ENCODE results near the gene PRDM12. TPM values are rescaled to one million over a fixed set of nuclear protein-coding genes. Genes with fewer than 3 reads are reported as not detected.

Gene PRDM12
- polyA plus RNA-seq, 1 donor (not counting 4 experiments of a cell fraction or from before 2014, with no cell fraction given): not detected

GRCh38 chr9:130631331-130632080, 32.9 kb upstream of the PRDM12 start:
- no peak overlapping the region for H3K4me2 ChIP-seq (ENCODE audit: control insufficient read depth, extremely low read depth, insufficient read depth, low read depth, low read length)
- TF ChIP-seq EZH2 (IDR thresholded peaks at IDR 0.05; ENCODE audit: low read length) (no peak), CTCF (optimal IDR thresholded peaks at IDR 0.05 in 1 of 3, IDR thresholded peaks at IDR 0.05 in 1 of 3, conservative IDR thresholded peaks at IDR 0.05 in 1 of 3; ENCODE audit: extremely low read depth in 1 of 3, insufficient read depth in 2 of 3, low read length in 3 of 3) (no peak)
- H3K27me3 ChIP-seq (ENCODE audit: control insufficient read depth, extremely low read depth, insufficient read depth, low read length): no peaks in the 10 kb centered on the region
- no peak overlapping the region for H3K9ac ChIP-seq (ENCODE audit: control insufficient read depth, extremely low read depth, insufficient read depth, low read length)
- H4K20me1 ChIP-seq (ENCODE audit: control insufficient read depth, extremely low read depth, insufficient read depth, low read length): peaks cover 3% of the 10 kb centered on the region
- no peaks in the 10 kb centered on the region for H3K79me2 ChIP-seq (ENCODE audit: control insufficient read depth, insufficient read depth, low read length)
- H3K9me1 ChIP-seq (ENCODE audit: control insufficient read depth, extremely low read depth, insufficient read depth, low read length): no peaks in the 10 kb centered on the region
- H3K27ac ChIP-seq (ENCODE audit: control insufficient read depth, insufficient read depth, low read length): no peak overlapping the region
- dilution Hi-C loops (cut with MboI; ENCODE audit: extremely low pct_ligation_motif_present, low sequenced_read_pairs): no loop called here
- H3K36me3 ChIP-seq (ENCODE audit: control insufficient read depth in 2 of 2, extremely low read depth in 1 of 2, insufficient read depth in 2 of 2, low read length in 2 of 2): peaks cover 36 to 39% of the 10 kb centered on the region in 2 experiments
- H3K9me3 ChIP-seq (ENCODE audit: control insufficient read depth, low read depth, low read length): no peaks in the 10 kb centered on the region
- DNase-seq (ENCODE audit: low read depth, low spot score) (no peak), FAIRE-seq (no peak)
- no peaks in the 10 kb centered on the region for H3K4me1 ChIP-seq (ENCODE audit: control insufficient read depth, extremely low read depth, insufficient read depth, low read length)
- no peak overlapping the region for H2AFZ ChIP-seq (ENCODE audit: control insufficient read depth, low read length)
- no peak overlapping the region for H3K4me3 ChIP-seq (ENCODE audit: control insufficient read depth in 2 of 3, extremely low read depth in 1 of 3, insufficient read depth in 2 of 3, low read depth in 1 of 3, low read length in 3 of 3)

- FAIRE-seq (no peak), DNase-seq (ENCODE audit: low read depth, low spot score) (no peak)
- H3K79me2 ChIP-seq (ENCODE audit: control insufficient read depth, insufficient read depth, low read length): no peaks in the 10 kb centered on the region
- no peaks in the 10 kb centered on the region for H3K9me3 ChIP-seq (ENCODE audit: control insufficient read depth, low read depth, low read length)
- no peak overlapping the region for H3K27ac ChIP-seq (ENCODE audit: control insufficient read depth, insufficient read depth, low read length)
- no peak overlapping the region for H2AFZ ChIP-seq (ENCODE audit: control insufficient read depth, low read length)
- H3K4me1 ChIP-seq (ENCODE audit: control insufficient read depth, extremely low read depth, insufficient read depth, low read length): no peaks in the 10 kb centered on the region
- H3K9me1 ChIP-seq (ENCODE audit: control insufficient read depth, extremely low read depth, insufficient read depth, low read length): no peaks in the 10 kb centered on the region
- TF ChIP-seq CTCF (optimal IDR thresholded peaks at IDR 0.05 in 1 of 3, IDR thresholded peaks at IDR 0.05 in 1 of 3, conservative IDR thresholded peaks at IDR 0.05 in 1 of 3; ENCODE audit: extremely low read depth in 1 of 3, insufficient read depth in 2 of 3, low read length in 3 of 3) (no peak), EZH2 (IDR thresholded peaks at IDR 0.05; ENCODE audit: low read length) (no peak)
- no peak overlapping the region for H3K4me3 ChIP-seq (ENCODE audit: control insufficient read depth in 2 of 3, extremely low read depth in 1 of 3, insufficient read depth in 2 of 3, low read depth in 1 of 3, low read length in 3 of 3)
- H3K36me3 ChIP-seq (ENCODE audit: control insufficient read depth in 2 of 2, extremely low read depth in 1 of 2, insufficient read depth in 2 of 2, low read length in 2 of 2): peaks cover 37 to 38% of the 10 kb centered on the region in 2 experiments
- H3K27me3 ChIP-seq (ENCODE audit: control insufficient read depth, extremely low read depth, insufficient read depth, low read length): no peaks in the 10 kb centered on the region
- dilution Hi-C loops (cut with MboI; ENCODE audit: extremely low pct_ligation_motif_present, low sequenced_read_pairs): no loop called here
- H3K4me2 ChIP-seq (ENCODE audit: control insufficient read depth, extremely low read depth, insufficient read depth, low read depth, low read length): no peak overlapping the region
- H3K9ac ChIP-seq (ENCODE audit: control insufficient read depth, extremely low read depth, insufficient read depth, low read length): no peak overlapping the region
- H4K20me1 ChIP-seq (ENCODE audit: control insufficient read depth, extremely low read depth, insufficient read depth, low read length): peaks cover 3% of the 10 kb centered on the region
These were observed 32.2 kb upstream of the PRDM12 start for GRCh38 chr9:130632081-130632710.
